Amniotic epithelial cell (primary cell): ENCODE results near the gene SLC16A1.
"Not testable (repeated sequence)": the region's sequence is repeated elsewhere in the genome, so short reads cannot be mapped to it uniquely, and the experiment has no call there.

Experiments
- DNase-seq: peaks from one replicate; pipeline ENCODE4 v3.0.0-alpha.2; 2010; ENCODE audit warnings: low read depth

SLC16A1 gene

GRCh38 chr1:112964347-112964746 is 8.4 kb upstream of the SLC16A1 start:
- no peak for DNase-seq

GRCh38 chr1:112961072-112961471 is 5.1 kb upstream of the SLC16A1 start:
- no peak for DNase-seq

GRCh38 chr1:112960384-112960783 is 4.4 kb upstream of the SLC16A1 start:
- peak; percentile 45 for DNase-seq

GRCh38 chr1:112958236-112958635 is 2.2 kb upstream of the SLC16A1 start:
- not testable (repeated sequence) for DNase-seq

GRCh38 chr1:112957133-112957812 is 1.3 kb upstream of the SLC16A1 start:
- DNase-seq: peak; percentile 96

GRCh38 chr1:112956544-112957132 is 642 bp upstream of the SLC16A1 start:
- no peak for DNase-seq

- peak; percentile 40 for DNase-seq
Measured at GRCh38 chr1:112954945-112955772, 837 bp downstream of the SLC16A1 start.

- peak; percentile 46 for DNase-seq
Measured at GRCh38 chr1:112954017-112954650, 1.9 kb downstream of the SLC16A1 start.

- DNase-seq: no peak
Measured at GRCh38 chr1:112950426-112950825, 5.6 kb downstream of the SLC16A1 start.

- no peak for DNase-seq
Measured at GRCh38 chr1:112946683-112947082, 9.3 kb downstream of the SLC16A1 start.

GRCh38 chr1:112939810-112940209 is 16.2 kb downstream of the SLC16A1 start:
- no peak for DNase-seq

GRCh38 chr1:112938210-112938609 is 17.8 kb downstream of the SLC16A1 start:
- DNase-seq: peak; percentile 20

GRCh38 chr1:112937495-112937894 is 18.5 kb downstream of the SLC16A1 start:
- DNase-seq: peak; percentile 20

GRCh38 chr1:112937070-112937469 is 18.9 kb downstream of the SLC16A1 start:
- DNase-seq: peak; percentile 37

- DNase-seq: peak; percentile 89
Measured at GRCh38 chr1:112935461-112936111, 20.4 kb downstream of the SLC16A1 start.

- DNase-seq: peak; percentile 12
Measured at GRCh38 chr1:112934577-112934976, 21.4 kb downstream of the SLC16A1 start.

GRCh38 chr1:112933820-112934571 is 22.0 kb downstream of the SLC16A1 start:
- no peak for DNase-seq

- DNase-seq: no peak
Measured at GRCh38 chr1:112929979-112930378, 26.0 kb downstream of the SLC16A1 start.

- no peak for DNase-seq
Measured at GRCh38 chr1:112927462-112927990, 28.5 kb downstream of the SLC16A1 start.

GRCh38 chr1:112926858-112927257 is 29.1 kb downstream of the SLC16A1 start:
- no peak for DNase-seq

- no peak for DNase-seq
Measured at GRCh38 chr1:112925015-112925414, 31.0 kb downstream of the SLC16A1 start.
